A673 (cell line): Measurements from ENCODE around the gene CACNA2D4.

ENCODE experiments used
- CTCF ChIP-seq: fragments of 300-800, 200-600 bp; sonication (generic); conservative IDR thresholded peaks from 2 replicates; pipeline ENCODE4 v1.5.1; 2017; ENCODE audit warnings: low read depth, mild to moderate bottlenecking, antibody characterized with exemption, low read length, moderate library complexity, mixed read lengths
- EZH2 ChIP-seq: fragments of 200-600 bp; sonication (generic); IDR thresholded peaks from 2 replicates; pipeline ENCODE4 v1.6.1; 2017; ENCODE audit warnings: borderline replicate concordance, low read depth, mild to moderate bottlenecking, mixed read lengths, antibody characterized with exemption, low read length; ENCODE audit not compliant: poor library complexity, severe bottlenecking

GRCh38 chr12:1935700-1936378 lies 17.4 kb upstream of the CACNA2D4 start:
- no peak for TF ChIP-seq CTCF
- no peak for TF ChIP-seq EZH2
